Measurements from ENCODE around the gene ST6GALNAC3. TPM values are rescaled to one million over a fixed set of nuclear protein-coding genes. Genes with fewer than 3 reads are reported as not detected.
"Not testable (repeated sequence)": the region's sequence is repeated elsewhere in the genome, so short reads cannot be mapped to it uniquely, and the experiment has no call there.

Gene ST6GALNAC3
- polyA plus RNA-seq, 1 donor, result 5.0 TPM

- DNase-seq (ENCODE audit: low read depth), result no peak
Observed at GRCh38 chr1:76632136-76632535, 557.6 kb downstream of the ST6GALNAC3 start.

GRCh38 chr1:76635784-76636183 lies 561.2 kb downstream of the ST6GALNAC3 start:
- no peak for DNase-seq (ENCODE audit: low read depth)

- no peak for DNase-seq (ENCODE audit: low read depth)
Observed at GRCh38 chr1:76639181-76639580, 564.6 kb downstream of the ST6GALNAC3 start.

GRCh38 chr1:76640092-76640491 lies 565.5 kb downstream of the ST6GALNAC3 start:
- DNase-seq (ENCODE audit: low read depth), result no peak

- no peak for DNase-seq (ENCODE audit: low read depth)
Observed at GRCh38 chr1:76640723-76641122, 566.2 kb downstream of the ST6GALNAC3 start.

GRCh38 chr1:76644139-76644538 lies 569.6 kb downstream of the ST6GALNAC3 start:
- no peak for DNase-seq (ENCODE audit: low read depth)

- not testable (repeated sequence) for DNase-seq (ENCODE audit: low read depth)
Observed at GRCh38 chr1:76652860-76653259, 578.3 kb downstream of the ST6GALNAC3 start.

- no peak for DNase-seq (ENCODE audit: low read depth)
Observed at GRCh38 chr1:76657623-76658022, 583.1 kb downstream of the ST6GALNAC3 start.

- no peak for DNase-seq (ENCODE audit: low read depth)
Observed at GRCh38 chr1:76659171-76659940, 584.8 kb downstream of the ST6GALNAC3 start.

GRCh38 chr1:76661531-76661930 lies 587.0 kb downstream of the ST6GALNAC3 start:
- no peak for DNase-seq (ENCODE audit: low read depth)

GRCh38 chr1:76666499-76666898 lies 592.0 kb downstream of the ST6GALNAC3 start:
- DNase-seq (ENCODE audit: low read depth), result no peak

- DNase-seq (ENCODE audit: low read depth), result no peak
Observed at GRCh38 chr1:76668046-76668445, 593.5 kb downstream of the ST6GALNAC3 start.

- DNase-seq (ENCODE audit: low read depth), result no peak
Observed at GRCh38 chr1:76669131-76669530, 594.6 kb downstream of the ST6GALNAC3 start.

GRCh38 chr1:76669624-76670315 lies 595.2 kb downstream of the ST6GALNAC3 start:
- no peak for DNase-seq (ENCODE audit: low read depth)

GRCh38 chr1:76674689-76675210 lies 600.2 kb downstream of the ST6GALNAC3 start:
- no peak for DNase-seq (ENCODE audit: low read depth)

GRCh38 chr1:76677416-76678405 lies 603.2 kb downstream of the ST6GALNAC3 start:
- no peak for DNase-seq (ENCODE audit: low read depth)

- no peak for DNase-seq (ENCODE audit: low read depth)
Observed at GRCh38 chr1:76679534-76680152, 605.1 kb downstream of the ST6GALNAC3 start.

GRCh38 chr1:76680651-76681050 lies 606.1 kb downstream of the ST6GALNAC3 start:
- no peak for DNase-seq (ENCODE audit: low read depth)

- DNase-seq (ENCODE audit: low read depth), result no peak
Observed at GRCh38 chr1:76682138-76682537, 607.6 kb downstream of the ST6GALNAC3 start.
